Astrocyte of the cerebellum (primary cell): Measurements from ENCODE around the gene BICD2.

Experiments
- DNase-seq: peaks from one replicate; pipeline ENCODE4 v3.0.0-alpha.2; 2011; ENCODE audit warnings: low read depth
- H3K4me3 ChIP-seq: 2 replicates; pipeline ENCODE4 v1.5.1; 2011; ENCODE audit warnings: mild to moderate bottlenecking, low read depth, low read length, moderate library complexity
- in situ Hi-C: cut with HindIII; loops from 2 replicates; pipeline ENCODE4 v1.10.0; 2017; ENCODE audit warnings: low sequenced_read_pairs
- TF ChIP-seq, protein P1 (sequence below): IDR thresholded peaks from 2 replicates; pipeline ENCODE4 v1.5.1; 2012; ENCODE audit warnings: low read length, low read depth, moderate library complexity, mild to moderate bottlenecking; ENCODE audit errors: missing control alignments

The BICD2 gene

DNA sequence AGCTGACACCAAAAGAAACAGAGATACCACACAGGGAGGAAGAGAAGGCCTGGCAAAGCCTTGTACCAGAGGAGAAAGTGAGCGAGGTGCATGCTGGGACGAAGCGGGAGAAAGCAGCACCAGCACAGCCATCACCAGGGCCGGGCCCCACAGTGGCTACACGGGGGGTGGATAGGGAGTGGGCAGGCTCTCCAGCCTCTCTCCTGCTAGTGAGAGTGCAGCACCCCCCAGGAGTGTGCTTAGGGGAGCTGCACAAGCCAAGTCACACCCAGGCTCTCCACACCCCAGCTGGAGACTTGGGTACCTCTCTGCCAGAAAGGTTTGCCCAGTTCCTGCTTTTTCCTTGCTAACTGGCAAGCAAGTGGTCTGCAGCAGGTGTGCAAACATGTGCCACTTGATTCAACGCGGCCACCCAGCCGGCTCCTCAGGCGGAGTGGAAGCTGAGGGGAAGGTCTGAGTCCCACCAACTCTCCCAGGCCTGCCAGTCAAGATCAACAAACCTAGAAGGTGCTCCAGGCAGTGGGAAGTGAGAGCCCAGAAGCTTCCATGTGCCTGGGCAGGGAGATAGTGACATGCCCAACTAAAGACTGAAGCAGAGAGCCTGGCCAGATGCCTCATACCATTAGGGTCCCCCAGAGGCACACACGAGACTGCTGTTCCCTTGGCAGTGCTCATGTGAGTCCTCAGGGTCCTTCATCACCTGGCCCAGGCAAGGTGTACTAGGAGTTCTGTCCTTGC lies 39.9 kb downstream of the BICD2 start:
- H3K4me3 ChIP-seq: no peak overlapping the region
- DNase-seq: no peak
- TF ChIP-seq, protein P1, sequence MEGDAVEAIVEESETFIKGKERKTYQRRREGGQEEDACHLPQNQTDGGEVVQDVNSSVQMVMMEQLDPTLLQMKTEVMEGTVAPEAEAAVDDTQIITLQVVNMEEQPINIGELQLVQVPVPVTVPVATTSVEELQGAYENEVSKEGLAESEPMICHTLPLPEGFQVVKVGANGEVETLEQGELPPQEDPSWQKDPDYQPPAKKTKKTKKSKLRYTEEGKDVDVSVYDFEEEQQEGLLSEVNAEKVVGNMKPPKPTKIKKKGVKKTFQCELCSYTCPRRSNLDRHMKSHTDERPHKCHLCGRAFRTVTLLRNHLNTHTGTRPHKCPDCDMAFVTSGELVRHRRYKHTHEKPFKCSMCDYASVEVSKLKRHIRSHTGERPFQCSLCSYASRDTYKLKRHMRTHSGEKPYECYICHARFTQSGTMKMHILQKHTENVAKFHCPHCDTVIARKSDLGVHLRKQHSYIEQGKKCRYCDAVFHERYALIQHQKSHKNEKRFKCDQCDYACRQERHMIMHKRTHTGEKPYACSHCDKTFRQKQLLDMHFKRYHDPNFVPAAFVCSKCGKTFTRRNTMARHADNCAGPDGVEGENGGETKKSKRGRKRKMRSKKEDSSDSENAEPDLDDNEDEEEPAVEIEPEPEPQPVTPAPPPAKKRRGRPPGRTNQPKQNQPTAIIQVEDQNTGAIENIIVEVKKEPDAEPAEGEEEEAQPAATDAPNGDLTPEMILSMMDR: no peak
- in situ Hi-C loops: no loop called here

DNA sequence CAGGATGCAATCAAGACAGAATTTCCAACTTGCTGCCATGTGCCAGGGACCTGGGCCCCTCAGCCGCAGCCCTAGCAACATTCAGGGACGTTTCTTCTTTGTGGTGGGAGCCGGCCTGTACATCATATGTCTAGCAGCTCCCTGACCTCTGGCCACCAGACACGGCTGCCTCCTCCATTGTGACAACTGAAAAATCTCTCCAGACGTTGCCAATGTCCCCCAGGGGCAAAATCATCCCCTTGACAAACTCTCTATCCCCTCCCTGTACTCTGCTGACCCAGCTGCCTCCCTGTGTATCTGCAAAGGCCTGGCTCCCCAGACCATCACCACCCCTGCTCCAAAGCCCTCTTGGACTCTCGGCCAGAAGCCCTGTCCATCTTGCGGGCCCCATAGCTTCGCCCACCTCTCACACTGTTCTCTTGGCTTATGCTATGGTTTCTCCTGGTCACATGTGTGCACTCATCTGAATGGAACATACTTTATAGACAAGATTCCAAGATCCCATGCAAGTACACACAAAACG lies 40.8 kb downstream of the BICD2 start:
- in situ Hi-C loops: no loop called here
- TF ChIP-seq, protein P1: no peak
- H3K4me3 ChIP-seq: no peak overlapping the region
- no peak for DNase-seq

- in situ Hi-C loops: no loop called here
Observed at GRCh38 chr9:92723299-92723625, 41.4 kb downstream of the BICD2 start.

DNA sequence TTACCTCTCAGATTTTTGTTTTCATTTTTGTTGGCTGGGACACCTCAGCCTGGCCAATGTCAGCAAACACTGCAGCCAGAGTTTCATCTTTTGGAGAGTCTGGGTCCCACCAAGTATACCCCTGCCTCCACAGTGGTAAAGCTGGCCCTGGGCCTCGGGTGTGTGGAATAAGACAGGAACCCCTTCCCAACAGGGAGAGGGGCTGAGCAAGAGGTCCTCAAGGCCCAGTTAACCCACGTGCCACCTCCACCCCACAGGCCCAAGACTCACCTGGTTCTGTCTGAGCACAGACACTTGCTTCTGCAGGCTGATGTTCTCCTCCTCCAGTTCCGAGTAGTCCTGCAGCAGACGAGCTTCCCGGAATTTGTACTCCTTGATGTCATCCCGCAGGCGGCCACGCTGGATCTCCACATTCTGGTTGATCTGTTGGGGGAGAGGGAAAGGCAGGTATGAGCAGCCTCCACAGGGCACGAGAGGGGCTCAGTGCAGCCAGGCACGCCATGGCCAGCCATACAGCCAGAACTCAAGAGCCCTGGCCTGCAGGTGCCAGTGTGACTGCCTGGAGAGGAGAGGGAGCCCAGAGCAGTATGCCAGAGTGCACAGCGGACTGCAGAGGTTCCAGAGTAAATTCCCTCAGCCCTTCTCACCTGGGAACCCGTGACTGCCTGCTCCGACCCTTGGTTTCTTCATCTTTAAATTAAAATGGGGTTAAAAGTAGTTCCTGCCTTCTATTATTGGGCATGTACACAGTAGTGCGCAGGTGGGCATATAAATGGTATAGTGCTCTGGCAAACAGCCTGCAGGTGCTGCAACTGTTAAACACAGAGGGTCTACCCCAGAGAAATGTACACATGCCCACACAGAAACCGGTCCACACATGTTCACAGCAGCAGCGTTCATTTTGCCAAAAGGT lies 42.0 kb downstream of the BICD2 start:
- no peak for DNase-seq
- TF ChIP-seq, protein P1: no peak
- in situ Hi-C loops: no loop called here
- no peak overlapping the region for H3K4me3 ChIP-seq

More at GRCh38 chr9:92723299-92723625, 41.4 kb downstream of the BICD2 start:
- TF ChIP-seq, protein P1: no peak
- DNase-seq: peak; percentile 66
- no peak overlapping the region for H3K4me3 ChIP-seq

GRCh38 chr9:92721548-92721947 lies 43.1 kb downstream of the BICD2 start:
- no peak overlapping the region for H3K4me3 ChIP-seq
- in situ Hi-C loops: no loop called here
- no peak for DNase-seq
- TF ChIP-seq, protein P1: no peak

DNA sequence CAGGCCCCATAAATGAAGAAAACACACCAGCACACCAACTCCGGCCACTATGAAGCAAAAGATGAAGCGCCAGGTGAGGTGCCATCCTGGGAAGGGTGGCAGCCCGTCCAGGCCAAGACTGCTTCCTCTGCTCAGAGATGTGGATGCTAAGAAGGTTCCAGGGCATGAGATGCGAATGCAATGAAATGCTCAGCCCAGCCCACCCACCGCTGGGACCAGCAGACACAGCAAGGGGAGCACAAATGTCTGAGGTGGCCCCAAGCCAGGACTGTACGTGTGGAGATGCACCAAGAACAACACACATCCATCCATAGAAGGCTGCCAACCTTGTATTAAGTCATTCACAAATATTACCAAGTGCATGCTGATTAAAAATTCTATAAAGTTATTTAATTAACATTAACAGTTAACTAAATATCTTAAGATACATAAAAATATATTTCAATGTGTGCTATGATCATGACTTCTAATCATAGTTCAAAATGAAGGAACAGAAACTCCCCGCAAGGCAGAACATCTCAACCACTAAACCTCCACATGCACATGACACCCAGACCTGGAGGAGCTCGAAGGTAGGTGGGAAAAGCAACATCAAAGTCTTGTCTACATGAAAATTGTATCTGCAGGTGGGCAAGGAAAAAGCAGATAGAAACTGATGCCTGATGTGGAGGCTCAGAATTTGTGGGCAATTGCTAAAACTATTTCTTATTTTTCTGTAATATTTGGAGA lies 43.7 kb downstream of the BICD2 start:
- TF ChIP-seq, protein P1: no peak
- DNase-seq: no peak
- in situ Hi-C loops: no loop called here
- no peak overlapping the region for H3K4me3 ChIP-seq
